ENCODE data around the gene SMG1.

The SMG1 gene

DNA sequence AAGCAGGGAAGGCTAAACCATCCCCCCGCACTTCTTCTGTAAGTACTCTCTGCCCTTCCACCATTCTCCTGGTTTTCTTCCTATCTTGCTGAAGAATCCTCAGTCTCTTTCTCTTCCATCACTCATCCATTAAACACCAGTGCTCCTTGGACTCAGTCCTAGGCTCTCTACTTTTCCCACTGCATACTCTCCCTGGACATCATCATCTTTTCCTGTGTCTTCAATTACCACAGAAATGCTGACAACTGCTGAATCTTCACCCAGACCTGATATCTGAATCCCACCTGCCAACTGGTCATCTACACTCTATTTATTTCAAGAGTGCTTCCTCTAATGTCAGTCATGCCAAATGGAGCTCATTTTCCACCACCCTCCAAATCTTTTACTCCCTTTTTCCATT, 71.0 kb downstream of the SMG1 start:
- no peak for TF ChIP-seq CTCF (IDR thresholded peaks at IDR 0.05; ENCODE audit: extremely low read depth, missing control alignments)
- DNase-seq (ENCODE audit: low spot score): no peak

DNA sequence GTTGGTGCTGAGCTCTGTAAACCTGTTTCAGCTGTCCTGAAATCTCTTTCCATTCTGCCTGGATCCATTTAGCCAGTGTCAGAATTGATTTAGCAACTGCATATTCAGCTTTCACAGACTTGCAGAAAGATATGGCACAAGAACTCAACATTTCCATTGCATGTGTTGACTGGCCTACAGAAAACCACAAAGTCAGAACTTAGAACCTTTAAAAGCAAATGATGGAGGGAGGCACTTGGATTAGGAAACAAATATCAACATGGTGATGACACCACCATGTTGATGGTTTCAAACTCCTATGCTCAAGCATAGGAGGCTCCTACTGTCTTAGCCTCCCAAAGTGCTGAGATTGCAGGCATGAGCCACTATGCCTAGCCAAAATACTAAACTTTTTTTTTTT, 72.5 kb downstream of the SMG1 start:
- no peak for TF ChIP-seq CTCF (IDR thresholded peaks at IDR 0.05; ENCODE audit: extremely low read depth, missing control alignments)
- no peak for DNase-seq (ENCODE audit: low spot score)

DNA sequence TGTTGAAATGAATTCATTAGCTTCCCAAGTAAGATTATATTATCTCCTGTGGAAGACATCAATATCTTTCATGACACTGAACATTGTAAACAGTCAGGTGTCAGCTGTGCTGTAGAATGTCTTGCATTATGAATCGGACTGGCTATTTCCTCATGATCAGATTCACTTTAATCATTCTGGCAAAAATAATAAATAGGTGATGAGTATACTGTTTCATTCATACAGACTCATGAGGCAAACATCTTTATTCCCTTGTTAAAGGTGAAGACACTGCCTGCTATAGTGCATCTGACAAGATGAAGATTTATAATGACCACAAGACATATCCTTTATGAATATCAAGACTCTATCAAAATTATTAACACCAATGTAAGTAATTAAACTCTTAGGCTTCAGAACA, 73.6 kb downstream of the SMG1 start:
- no peak for TF ChIP-seq CTCF (IDR thresholded peaks at IDR 0.05; ENCODE audit: extremely low read depth, missing control alignments)
- no peak for DNase-seq (ENCODE audit: low spot score)

DNA sequence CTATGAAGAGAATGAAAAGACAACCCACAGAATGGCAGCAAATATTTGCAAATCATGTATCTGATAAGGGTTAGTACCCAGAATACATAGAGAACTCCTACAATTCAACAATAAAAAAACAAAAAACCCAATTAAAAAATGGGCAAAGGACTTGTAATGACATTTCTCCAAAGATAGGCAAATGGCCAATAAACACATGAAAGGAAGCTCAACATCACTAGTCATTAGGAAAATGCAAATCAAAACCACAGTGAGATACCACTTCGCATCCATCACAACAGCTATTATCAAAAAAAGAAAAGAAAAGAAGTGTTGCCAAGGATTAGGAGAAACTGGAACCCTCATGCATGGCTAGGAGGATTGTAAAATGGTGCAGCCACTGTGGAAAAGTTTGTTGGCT, 79.8 kb downstream of the SMG1 start:
- DNase-seq (ENCODE audit: low spot score): no peak
- no peak for TF ChIP-seq CTCF (IDR thresholded peaks at IDR 0.05; ENCODE audit: extremely low read depth, missing control alignments)

- TF ChIP-seq CTCF (IDR thresholded peaks at IDR 0.05; ENCODE audit: extremely low read depth, missing control alignments): no peak
- no peak for DNase-seq (ENCODE audit: low spot score)
Observed at GRCh38 chr16:18842565-18842964, 83.6 kb downstream of the SMG1 start.

DNA sequence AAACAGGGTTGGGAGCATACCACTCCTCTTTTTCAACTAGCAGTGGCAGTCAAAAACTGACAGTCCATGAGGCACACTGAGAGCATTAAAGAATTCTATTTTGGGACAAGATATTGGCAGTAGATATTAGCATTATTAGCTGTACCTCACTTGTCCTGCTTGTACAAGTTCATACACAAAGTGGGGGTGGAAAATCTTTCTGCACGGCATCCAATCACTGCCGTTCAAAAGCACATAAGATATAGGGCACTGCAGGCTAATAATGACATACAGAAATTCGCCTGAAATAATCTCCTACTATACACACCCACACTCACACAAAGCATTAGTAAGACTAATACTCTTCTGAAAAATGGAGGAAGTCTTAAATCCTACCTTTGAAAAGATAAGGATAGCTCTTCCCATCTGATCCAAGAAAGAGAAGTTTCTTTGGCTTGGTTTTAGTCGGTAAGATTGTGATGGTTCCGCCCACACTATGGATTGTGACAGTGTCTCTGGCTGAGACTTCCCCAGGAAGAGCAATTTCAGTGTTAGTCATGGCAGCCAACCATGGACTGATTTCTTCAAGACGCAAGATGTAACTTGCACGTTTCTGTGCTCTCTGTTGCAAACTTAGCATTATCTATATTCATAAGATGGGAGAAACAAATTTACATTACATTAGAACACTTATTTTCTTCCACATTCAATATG, 84.2 kb downstream of the SMG1 start:
- DNase-seq (ENCODE audit: low spot score): no peak
- TF ChIP-seq CTCF (IDR thresholded peaks at IDR 0.05; ENCODE audit: extremely low read depth, missing control alignments): no peak

DNA sequence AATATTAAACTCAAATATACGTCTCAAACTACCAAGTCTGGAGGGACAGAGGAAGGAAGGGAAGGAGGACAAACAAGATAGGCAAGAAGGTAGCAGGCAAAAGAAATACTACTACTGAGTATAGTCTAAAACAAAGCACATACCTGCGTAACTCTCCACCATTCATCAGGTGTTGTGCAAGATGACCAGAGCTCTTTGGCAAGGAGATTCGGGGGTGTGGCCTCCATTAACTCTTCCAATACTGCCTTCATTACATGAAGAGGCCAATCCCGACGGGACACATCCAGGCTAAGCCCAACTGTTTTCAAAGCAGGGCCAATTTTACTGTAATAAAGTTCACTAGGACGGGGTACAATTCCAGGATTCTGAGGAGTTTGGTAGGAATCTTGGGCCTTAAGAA, 86.7 kb downstream of the SMG1 start:
- DNase-seq (ENCODE audit: low spot score): no peak
- TF ChIP-seq CTCF (IDR thresholded peaks at IDR 0.05; ENCODE audit: extremely low read depth, missing control alignments): no peak
